Measurements from ENCODE around the gene PRPF19.

PRPF19 gene

DNA sequence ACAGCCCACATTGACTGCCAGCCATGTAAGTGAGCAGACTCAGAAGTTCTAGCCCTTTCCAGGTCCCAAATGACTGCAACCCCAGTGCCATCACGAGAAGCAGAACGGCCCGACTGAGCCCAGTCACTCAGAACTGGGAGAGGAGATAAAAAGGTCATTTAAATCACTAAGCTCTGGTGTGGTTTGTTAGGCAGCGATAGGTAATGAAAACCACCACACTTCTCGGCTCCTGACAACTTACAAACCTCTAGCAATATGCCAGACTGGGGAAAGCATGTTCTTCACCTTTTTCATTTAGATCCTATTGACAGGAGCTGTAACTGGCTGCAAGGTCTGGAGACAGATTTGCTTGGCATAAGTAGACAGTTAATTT lies 38.9 kb upstream of the PRPF19 start:
- peaks cover 81% of the 10 kb centered on the region for H3K36me3 ChIP-seq (ENCODE audit: control insufficient read depth, low read length)
- 0 out of 2 replicates have a peak, but pooled peaks cover 4% of the 10 kb centered on the region for H3F3A ChIP-seq (ENCODE audit: control insufficient read depth, insufficient read depth)
- no peaks in the 10 kb centered on the region for H3K9me3 ChIP-seq (ENCODE audit: control insufficient read depth, insufficient read depth, low read length)
- 0 out of 2 replicates have a peak, but pooled peaks cover 7% of the 10 kb centered on the region for H4K20me1 ChIP-seq (ENCODE audit: control insufficient read depth, insufficient read depth, low read depth, low read length)
- H3K27ac ChIP-seq (ENCODE audit: low read depth, low read length): no peak overlapping the region
- no peak overlapping the region for H3K4me3 ChIP-seq (ENCODE audit: low read length)
- peaks cover 63% of the 10 kb centered on the region for H3K79me2 ChIP-seq (ENCODE audit: control insufficient read depth, low read length)
- peaks cover 45% of the 10 kb centered on the region for H3K4me1 ChIP-seq (ENCODE audit: control insufficient read depth, low read length)
- TF ChIP-seq, protein P1, sequence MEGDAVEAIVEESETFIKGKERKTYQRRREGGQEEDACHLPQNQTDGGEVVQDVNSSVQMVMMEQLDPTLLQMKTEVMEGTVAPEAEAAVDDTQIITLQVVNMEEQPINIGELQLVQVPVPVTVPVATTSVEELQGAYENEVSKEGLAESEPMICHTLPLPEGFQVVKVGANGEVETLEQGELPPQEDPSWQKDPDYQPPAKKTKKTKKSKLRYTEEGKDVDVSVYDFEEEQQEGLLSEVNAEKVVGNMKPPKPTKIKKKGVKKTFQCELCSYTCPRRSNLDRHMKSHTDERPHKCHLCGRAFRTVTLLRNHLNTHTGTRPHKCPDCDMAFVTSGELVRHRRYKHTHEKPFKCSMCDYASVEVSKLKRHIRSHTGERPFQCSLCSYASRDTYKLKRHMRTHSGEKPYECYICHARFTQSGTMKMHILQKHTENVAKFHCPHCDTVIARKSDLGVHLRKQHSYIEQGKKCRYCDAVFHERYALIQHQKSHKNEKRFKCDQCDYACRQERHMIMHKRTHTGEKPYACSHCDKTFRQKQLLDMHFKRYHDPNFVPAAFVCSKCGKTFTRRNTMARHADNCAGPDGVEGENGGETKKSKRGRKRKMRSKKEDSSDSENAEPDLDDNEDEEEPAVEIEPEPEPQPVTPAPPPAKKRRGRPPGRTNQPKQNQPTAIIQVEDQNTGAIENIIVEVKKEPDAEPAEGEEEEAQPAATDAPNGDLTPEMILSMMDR (IDR thresholded peaks at IDR 0.05; ENCODE audit: low read depth, low read length, poor library complexity, severe bottlenecking): no peak
- no peak for TF ChIP-seq EZH2phosphoT487 (IDR thresholded peaks at IDR 0.05; ENCODE audit: borderline replicate concordance, low read length)
- H3K9me2 ChIP-seq (replicated peaks; ENCODE audit: control insufficient read depth, low read length): no peaks in the 10 kb centered on the region
- H3K27me3 ChIP-seq (ENCODE audit: control insufficient read depth, low read length): no peaks in the 10 kb centered on the region
- no peak overlapping the region for H3K4me2 ChIP-seq (ENCODE audit: low read length)

DNA sequence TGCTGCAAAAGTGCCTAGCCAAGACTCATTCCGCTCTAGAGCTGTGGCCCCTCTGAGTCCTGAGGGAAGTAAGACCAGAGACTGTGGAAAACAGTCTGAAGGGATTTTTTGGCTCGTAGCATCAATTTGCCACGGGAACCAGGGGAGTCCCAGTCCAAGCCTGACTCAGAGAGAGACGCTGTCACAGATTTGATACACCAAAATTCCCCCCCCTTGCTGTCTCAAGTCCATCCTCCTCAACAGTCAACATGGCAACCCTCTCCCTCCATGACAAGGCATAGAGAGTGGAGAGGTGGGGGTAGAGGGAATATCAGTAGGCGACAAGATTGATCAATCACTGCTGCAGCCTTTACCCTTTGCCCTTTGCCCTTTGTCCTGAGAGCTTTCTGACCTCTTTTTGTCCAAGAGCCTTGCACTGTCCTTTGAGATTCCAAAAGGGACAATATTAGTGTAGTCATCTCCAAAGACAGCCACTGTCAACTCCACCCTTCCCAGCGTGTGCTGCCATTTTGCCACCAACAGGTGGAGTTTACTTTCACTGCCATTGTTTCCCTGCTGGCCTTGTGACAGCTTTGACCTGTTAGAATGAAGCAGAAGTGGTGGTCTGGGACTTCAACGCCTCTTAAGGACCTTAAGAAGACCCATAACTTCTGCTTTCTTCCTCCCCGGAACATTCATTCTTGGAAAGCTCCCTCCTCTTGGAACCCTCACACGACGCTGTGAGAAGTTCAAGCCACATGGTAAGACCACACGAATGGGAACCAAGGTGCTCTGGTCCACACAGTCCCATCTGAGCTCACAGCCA lies 38.3 kb upstream of the PRPF19 start:
- Histone ChIP-seq H3K27ac (ENCODE audit: low read depth, low read length) (no peak overlapping the region), H3K36me3 (ENCODE audit: control insufficient read depth, low read length) (peaks cover 84% of the 10 kb centered on the region), H3K4me2 (ENCODE audit: low read length) (no peak overlapping the region), H4K20me1 (ENCODE audit: control insufficient read depth, insufficient read depth, low read depth, low read length) (0 out of 2 replicates have a peak, but pooled peaks cover 7% of the 10 kb centered on the region), H3K27me3 (ENCODE audit: control insufficient read depth, low read length) (no peaks in the 10 kb centered on the region), H3K9me2 (replicated peaks; ENCODE audit: control insufficient read depth, low read length) (no peaks in the 10 kb centered on the region), H3K4me3 (ENCODE audit: low read length) (no peak overlapping the region), H3K9me3 (ENCODE audit: control insufficient read depth, insufficient read depth, low read length) (no peaks in the 10 kb centered on the region), H3K79me2 (ENCODE audit: control insufficient read depth, low read length) (peaks cover 57% of the 10 kb centered on the region), H3F3A (ENCODE audit: control insufficient read depth, insufficient read depth) (no peaks in the 10 kb centered on the region), H3K4me1 (ENCODE audit: control insufficient read depth, low read length) (peaks cover 39% of the 10 kb centered on the region)
- TF ChIP-seq, protein P1 (IDR thresholded peaks at IDR 0.05; ENCODE audit: low read depth, low read length, poor library complexity, severe bottlenecking): peak; percentile 50
- TF ChIP-seq EZH2phosphoT487 (IDR thresholded peaks at IDR 0.05; ENCODE audit: borderline replicate concordance, low read length): no peak

DNA sequence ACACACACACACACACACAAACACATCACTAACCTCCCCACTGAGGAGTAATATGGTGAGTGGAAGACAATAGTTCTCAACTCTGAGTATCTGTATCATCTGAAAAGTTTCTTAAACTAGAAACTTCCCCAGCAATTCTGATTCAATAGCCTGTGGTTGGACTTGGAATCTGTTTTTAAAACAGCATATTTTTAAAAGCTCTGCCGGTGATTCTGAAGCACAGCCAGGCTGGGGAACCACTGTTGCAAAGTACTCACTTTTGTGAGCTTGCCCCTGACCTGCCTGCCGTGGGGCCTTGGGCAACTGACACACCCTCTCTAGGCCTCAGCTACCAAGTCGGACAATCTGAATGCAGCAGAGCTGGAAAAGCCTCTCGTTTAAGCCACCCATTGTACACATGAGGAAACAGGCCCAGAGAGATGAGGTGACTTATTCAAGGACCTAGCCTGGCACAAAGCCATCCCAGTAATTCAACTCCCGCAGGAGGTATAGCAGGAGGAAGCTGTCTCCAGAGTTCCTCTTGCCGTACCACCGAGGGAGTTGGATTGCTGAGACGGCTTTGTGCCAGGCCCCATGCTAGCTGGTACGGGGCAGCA lies 36.7 kb upstream of the PRPF19 start:
- no peak overlapping the region for H3K27ac ChIP-seq (ENCODE audit: low read depth, low read length)
- H3K36me3 ChIP-seq (ENCODE audit: control insufficient read depth, low read length): peaks cover 88% of the 10 kb centered on the region
- 0 out of 2 replicates have a peak, but pooled peaks cover 7% of the 10 kb centered on the region for H4K20me1 ChIP-seq (ENCODE audit: control insufficient read depth, insufficient read depth, low read depth, low read length)
- H3K4me3 ChIP-seq (ENCODE audit: low read length): no peak overlapping the region
- no peaks in the 10 kb centered on the region for H3K9me3 ChIP-seq (ENCODE audit: control insufficient read depth, insufficient read depth, low read length)
- H3K27me3 ChIP-seq (ENCODE audit: control insufficient read depth, low read length): no peaks in the 10 kb centered on the region
- no peaks in the 10 kb centered on the region for H3F3A ChIP-seq (ENCODE audit: control insufficient read depth, insufficient read depth)
- TF ChIP-seq EZH2phosphoT487 (IDR thresholded peaks at IDR 0.05; ENCODE audit: borderline replicate concordance, low read length): no peak
- TF ChIP-seq, protein P1 (IDR thresholded peaks at IDR 0.05; ENCODE audit: low read depth, low read length, poor library complexity, severe bottlenecking): no peak
- no peak overlapping the region for H3K4me2 ChIP-seq (ENCODE audit: low read length)
- peaks cover 41% of the 10 kb centered on the region for H3K79me2 ChIP-seq (ENCODE audit: control insufficient read depth, low read length)
- H3K4me1 ChIP-seq (ENCODE audit: control insufficient read depth, low read length): peaks cover 27% of the 10 kb centered on the region
- no peaks in the 10 kb centered on the region for H3K9me2 ChIP-seq (replicated peaks; ENCODE audit: control insufficient read depth, low read length)
